H1 (cell line): ENCODE results near the gene TARS3. TPM values are rescaled to one million over a fixed set of nuclear protein-coding genes. Genes with fewer than 3 reads are reported as not detected.

Experiments used
- CTCF ChIA-PET: fragments of 300-600 bp; sonication (Branson Sonifier 250); formaldehyde crosslinking; loops from one replicate; lab custom pipeline; 2021; ENCODE audit not compliant: partially characterized antibody; lab: Charles Lee
- POLR2A ChIA-PET: fragments of 300-600 bp; sonication (Branson Sonifier 250); formaldehyde crosslinking; loops from one replicate; lab custom pipeline; 2021; ENCODE audit warnings: inconsistent platforms; ENCODE audit not compliant: partially characterized antibody; lab: Charles Lee
- DNase-seq, 2 experiments: peaks; one replicate each; pipeline versions ENCODE4 v3.0.0 to v3.0.0-alpha.2; 2010 to 2022; ENCODE audit warnings: low spot score in 2 of 2, low read depth in 1 of 2, mixed read lengths in 1 of 2
- FAIRE-seq: peaks from 2 replicates; lab custom pipeline; 2011; peaks lifted over from hg19 to GRCh38; lab: Jason Lieb, UNC
- H2AFZ ChIP-seq: 2 replicates; pipeline ENCODE4 v1.8.1; 2012; ENCODE audit warnings: low read length, inconsistent platforms
- H2AK5ac ChIP-seq: 2 replicates; pipeline ENCODE4 v1.6.1; 2013; ENCODE audit warnings: low read depth, low read length
- H2BK120ac ChIP-seq: replicated peaks from 2 replicates; pipeline ENCODE3; 2013; ENCODE audit warnings: low read depth, low read length, inconsistent platforms
- H2BK12ac ChIP-seq: 2 replicates; pipeline ENCODE4 v1.6.1; 2013; ENCODE audit warnings: low read depth, low read length
- H2BK15ac ChIP-seq: 2 replicates; pipeline ENCODE4 v1.6.1; 2013; ENCODE audit warnings: low read length
- H2BK20ac ChIP-seq: 2 replicates; pipeline ENCODE4 v1.6.1; 2013; ENCODE audit warnings: low read length
- H2BK5ac ChIP-seq: 2 replicates; pipeline ENCODE4 v1.6.1; 2013; ENCODE audit warnings: low read depth, low read length
- H3K14ac ChIP-seq: 2 replicates; pipeline ENCODE4 v1.6.1; 2013; ENCODE audit warnings: inconsistent platforms; ENCODE audit not compliant: insufficient read length
- H3K18ac ChIP-seq: 2 replicates; pipeline ENCODE4 v1.6.1; 2013; ENCODE audit warnings: low read length; ENCODE audit errors: extremely low read depth
- H3K23ac ChIP-seq: 2 replicates; pipeline ENCODE4 v1.6.1; 2013; ENCODE audit warnings: inconsistent platforms; ENCODE audit not compliant: insufficient read length
- H3K23me2 ChIP-seq: 2 replicates; pipeline ENCODE4 v1.6.1; 2013; ENCODE audit warnings: low read depth, low read length
- H3K27ac ChIP-seq: 2 replicates; pipeline ENCODE4 v1.6.1; 2011; ENCODE audit warnings: low read depth, low read length, inconsistent platforms
- H3K27me3 ChIP-seq, 4 experiments: replicated peaks in 1 of 4; 1 replicate in 1 of 4; 2 replicates in 3 of 4; pipeline versions ENCODE4 v1.6.1 to v1.8.1; 2011 to 2013; ENCODE audit warnings: low read length in 3 of 4, mild to moderate bottlenecking in 3 of 4, inconsistent platforms in 2 of 4, mixed read lengths in 2 of 4, moderate library complexity in 1 of 4; ENCODE audit not compliant: control insufficient read depth in 3 of 4, insufficient read depth in 3 of 4; ENCODE audit errors: extremely low read depth in 1 of 4
- H3K36me3 ChIP-seq, 4 experiments: 2 replicates each; pipeline versions ENCODE4 v1.6.1 to v1.8.1; 2011 to 2013; ENCODE audit warnings: mild to moderate bottlenecking in 4 of 4, low read length in 3 of 4, moderate library complexity in 2 of 4, control low read depth in 1 of 4, inconsistent platforms in 1 of 4; ENCODE audit not compliant: insufficient read depth in 4 of 4, control insufficient read depth in 2 of 4
- H3K4ac ChIP-seq: replicated peaks from 2 replicates; pipeline ENCODE3; 2013; ENCODE audit warnings: low read length, low read depth, mixed read lengths, inconsistent platforms; ENCODE audit not compliant: insufficient read length
- H3K4me1 ChIP-seq, 4 experiments: replicated peaks in 1 of 4; 1 replicate in 1 of 4; 2 replicates in 3 of 4; pipeline versions ENCODE4 v1.6.1 to v1.8.1; 2011 to 2013; ENCODE audit warnings: low read length in 3 of 4, inconsistent platforms in 2 of 4, mixed read lengths in 1 of 4; ENCODE audit not compliant: insufficient read depth in 4 of 4, control insufficient read depth in 3 of 4
- H3K4me2 ChIP-seq, 2 experiments: 2 replicates each; pipeline versions ENCODE4 v1.6.1 to v1.8.1; 2011 to 2013; ENCODE audit warnings: low read depth in 2 of 2, low read length in 2 of 2, control low read depth in 1 of 2, inconsistent platforms in 1 of 2, mild to moderate bottlenecking in 1 of 2; ENCODE audit not compliant: insufficient read depth in 1 of 2
- H3K4me3 ChIP-seq, 4 experiments: fragments of 200-600, 300-600 bp in 1 of 4; sonication (generic), shearing (Covaris generic), sonication (Bioruptor Twin) in 1 of 4; 2 replicates each; pipeline versions ENCODE4 v1.5.1 to v1.8.1; 2011 to 2016; ENCODE audit warnings: low read length in 4 of 4, low read depth in 3 of 4, control low read depth in 2 of 4, inconsistent platforms in 2 of 4, mild to moderate bottlenecking in 2 of 4, mixed read lengths in 1 of 4, moderate library complexity in 1 of 4; ENCODE audit not compliant: insufficient read depth in 2 of 4; ENCODE audit errors: extremely low read depth in 1 of 4
- H3K56ac ChIP-seq: replicated peaks from 2 replicates; pipeline ENCODE3; 2013; ENCODE audit warnings: low read depth, mild to moderate bottlenecking, mixed read lengths, low read length, inconsistent platforms; ENCODE audit not compliant: insufficient read length
- H3K79me1 ChIP-seq: 2 replicates; pipeline ENCODE4 v1.6.1; 2013; ENCODE audit warnings: low read depth, low read length, control low read depth
- H3K79me2 ChIP-seq, 2 experiments: 2 replicates each; pipeline versions ENCODE4 v1.6.1 to v1.8.1; 2012 to 2013; ENCODE audit warnings: low read length in 2 of 2, mild to moderate bottlenecking in 2 of 2, inconsistent platforms in 1 of 2; ENCODE audit not compliant: insufficient read depth in 2 of 2, control insufficient read depth in 1 of 2
- H3K9ac ChIP-seq, 4 experiments: replicated peaks in 1 of 4; 1 replicate in 1 of 4; 2 replicates in 3 of 4; pipeline versions ENCODE4 v1.6.1 to v1.8.1; 2011 to 2013; ENCODE audit warnings: low read depth in 3 of 4, low read length in 3 of 4, control low read depth in 2 of 4, mild to moderate bottlenecking in 2 of 4, moderate library complexity in 2 of 4, inconsistent platforms in 1 of 4; ENCODE audit errors: extremely low read depth in 1 of 4
- H3K9me3 ChIP-seq, 2 experiments: 2 replicates each; pipeline versions ENCODE4 v1.6.1 to v1.8.1; 2012 to 2013; ENCODE audit warnings: mild to moderate bottlenecking in 2 of 2, moderate library complexity in 2 of 2, control low read depth in 1 of 2, inconsistent platforms in 1 of 2, low read depth in 1 of 2, low read length in 1 of 2, mixed read lengths in 1 of 2; ENCODE audit not compliant: insufficient read depth in 2 of 2
- H4K20me1 ChIP-seq, 2 experiments: replicated peaks in 1 of 2; 2 replicates each; pipeline versions ENCODE3 to v1.8.1; 2011 to 2013; ENCODE audit warnings: inconsistent platforms in 2 of 2, low read length in 2 of 2, mild to moderate bottlenecking in 1 of 2; ENCODE audit not compliant: insufficient read depth in 2 of 2, control insufficient read depth in 1 of 2
- H4K5ac ChIP-seq: 2 replicates; pipeline ENCODE4 v1.6.1; 2013; ENCODE audit warnings: low read length, low read depth, mixed read lengths, inconsistent platforms; ENCODE audit not compliant: insufficient read length
- H4K8ac ChIP-seq: 2 replicates; pipeline ENCODE4 v1.8.0; 2013; ENCODE audit warnings: mild to moderate bottlenecking, moderate library complexity, low read length, inconsistent platforms; ENCODE audit not compliant: insufficient read depth; ENCODE audit errors: extremely low read depth
- H4K91ac ChIP-seq: replicated peaks from 2 replicates; pipeline ENCODE3; 2013; ENCODE audit warnings: low read length, mixed read lengths, inconsistent platforms; ENCODE audit not compliant: insufficient read length
- CBX8 ChIP-seq: fragments of 300-800, 300-1000 bp; sonication (generic); IDR thresholded peaks from 2 replicates; pipeline ENCODE4 v1.7.1; 2016; ENCODE audit warnings: low read depth, low read length, borderline replicate concordance
- CHD1 ChIP-seq: IDR thresholded peaks from 2 replicates; pipeline ENCODE4 v1.6.1; 2012; ENCODE audit warnings: low read depth, low read length, improper control_type of control experiment
- CREB1 ChIP-seq: IDR thresholded peaks from 2 replicates; pipeline ENCODE4 v1.6.1; 2012; ENCODE audit warnings: inconsistent platforms
- FOSL1 ChIP-seq: IDR thresholded peaks from 2 replicates; pipeline ENCODE4 v1.6.1; 2011; ENCODE audit warnings: mild to moderate bottlenecking, low read depth, low read length, moderate library complexity; ENCODE audit not compliant: insufficient read depth
- KDM4A ChIP-seq: IDR thresholded peaks from one replicate; pipeline ENCODE4 v1.7.1; 2012; ENCODE audit warnings: low read depth, mild to moderate bottlenecking, moderate library complexity, low read length, inconsistent platforms; ENCODE audit not compliant: severe bottlenecking
- NANOG ChIP-seq: IDR thresholded peaks from 2 replicates; pipeline ENCODE4 v1.6.1; 2011; ENCODE audit warnings: low read length, low read depth, mild to moderate bottlenecking, inconsistent platforms; ENCODE audit not compliant: insufficient read depth, poor library complexity, severe bottlenecking
- POLR2A ChIP-seq, 2 experiments: IDR thresholded peaks; 1 replicate in 1 of 2; 2 replicates in 1 of 2; pipeline ENCODE4 v1.6.1; 2011; ENCODE audit warnings: low read depth in 2 of 2, low read length in 2 of 2, mild to moderate bottlenecking in 2 of 2; ENCODE audit errors: control extremely low read depth in 1 of 2
- RXRA ChIP-seq: IDR thresholded peaks from 2 replicates; pipeline ENCODE4 v1.6.1; 2011; ENCODE audit warnings: low read depth, mild to moderate bottlenecking, low read length, moderate library complexity; ENCODE audit not compliant: insufficient read depth
- SP1 ChIP-seq: IDR thresholded peaks from 2 replicates; pipeline ENCODE4 v1.6.1; 2011; ENCODE audit warnings: low read depth, low read length
- SRF ChIP-seq: IDR thresholded peaks from 2 replicates; pipeline ENCODE4 v1.6.1; 2011; ENCODE audit warnings: mild to moderate bottlenecking, low read depth, low read length, moderate library complexity
- SUZ12 ChIP-seq: fragments of 200-600 bp; sonication (generic); IDR thresholded peaks from 2 replicates; pipeline ENCODE4 v1.6.1; 2012; ENCODE audit warnings: mild to moderate bottlenecking, inconsistent platforms, low read length, moderate library complexity, mixed read lengths
- TAF1 ChIP-seq: IDR thresholded peaks from 2 replicates; pipeline ENCODE4 v1.6.1; 2011; ENCODE audit warnings: mild to moderate bottlenecking, low read depth, low read length
- TBP ChIP-seq: IDR thresholded peaks from 2 replicates; pipeline ENCODE4 v1.6.1; 2011; ENCODE audit warnings: low read depth, low read length, improper control_type of control experiment
- WGBS, 2 experiments: shearing (Covaris generic) in 1 of 2; methylation state at CpG; one replicate each; pipeline versions ENCODE4 v1.1.6 to v1.1.7; 2013 to 2015; ENCODE audit warnings: low lambda C conversion rate in 2 of 2, mixed read lengths in 2 of 2, inconsistent platforms in 1 of 2, low coverage in 1 of 2, missing lambda C conversion rate in 1 of 2; ENCODE audit not compliant: insufficient replicate concordance in 2 of 2, insufficient coverage in 1 of 2, insufficient read length in 1 of 2; ENCODE audit errors: extremely low coverage in 1 of 2, missing lambda C conversion rate in 1 of 2; 5-methylcytosine and 5-hydroxymethylcytosine counted together
- polyA plus RNA-seq, 7 experiments: library from polyadenylated mRNA; depleted of rRNA in 3 of 7; stranded (reverse) in 5 of 7; unstranded in 2 of 7; fragments of >200 nt in 5 of 7; fragments of 200-250 nt in 2 of 7; gene quantifications; 1 replicate in 5 of 7; 2 replicates in 1 of 7; 4 replicates in 1 of 7; pipeline versions ENCODE4 v1.2.1 to v1.2.3, GENCODE V29; 2011 to 2013; ENCODE audit warnings: missing spikeins in 2 of 7, mixed read lengths in 2 of 7
- total RNA-seq: library from RNA; stranded (reverse); fragmentation: NEBNext Ultra II Directional; extraction: Animal tissue kit (Norgen Biotek cat#: 25700); gene quantifications from 2 replicates; pipeline ENCODE4 v1.2.1, GENCODE V29; 2021
- TF ChIP-seq, protein P1 (sequence below): IDR thresholded peaks from 2 replicates; pipeline ENCODE4 v1.6.1; 2012; ENCODE audit warnings: low read length, inconsistent platforms

The TARS3 gene
- total and polyA plus RNA-seq, 2 of the 8 experiments (the other 6 are each of a cell fraction or from before 2014, with no cell fraction given), result 2.1 to 13.9 TPM

DNA sequence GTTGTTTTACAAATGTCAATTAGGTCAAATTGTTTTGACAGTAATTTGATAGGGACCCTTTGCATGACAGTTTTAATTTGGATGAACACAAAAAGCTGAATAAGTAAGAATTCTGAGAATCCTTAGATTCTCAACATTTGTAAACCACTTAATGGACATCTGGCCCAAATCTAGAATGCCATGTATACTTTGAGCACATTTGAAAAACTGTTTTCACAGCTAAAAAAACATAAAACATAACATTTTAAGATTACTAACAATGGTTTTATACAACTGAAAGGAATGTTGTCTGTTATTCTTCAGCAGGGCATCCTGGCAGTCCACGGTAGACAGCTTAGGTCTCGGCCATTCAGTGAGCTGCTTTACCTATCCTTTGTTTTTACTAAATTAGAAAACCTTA is 37.6 kb downstream of the TARS3 start:
- H3K79me2 ChIP-seq, result no peaks in the 10 kb centered on the region
- CTCF ChIA-PET, result interaction anchor here (0.9 to 1.7 kb wide), 3 partner anchors 10 to 32 kb away, joined by 3 to 8 read pairs (median 3); no protein-coding TSS in a partner anchor
- 97% methylated on average over 2 of the region's 2 CpGs; no CpG with 5 or more reads in 1 of the 2 experiments for WGBS, 2 experiments
- H4K8ac ChIP-seq, result no peak overlapping the region
- H2AK5ac ChIP-seq, result no peak overlapping the region
- no peak overlapping the region for H2BK120ac ChIP-seq
- no peaks in the 10 kb centered on the region for H3K27me3 ChIP-seq
- H4K20me1 ChIP-seq, result no peaks in the 10 kb centered on the region
- H4K91ac ChIP-seq, result no peak overlapping the region
- no peaks in the 10 kb centered on the region for H3K4me1 ChIP-seq
- POLR2A ChIA-PET, result no interaction called here
- H3K9me3 ChIP-seq, result no peaks in the 10 kb centered on the region
- H3K4me3 ChIP-seq, result no peak overlapping the region
- H2BK12ac ChIP-seq, result no peak overlapping the region
- H3K4ac ChIP-seq, result no peak overlapping the region
- no peaks in the 10 kb centered on the region; a peak in 3 of 8 replicates for H3K36me3 ChIP-seq
- no peak overlapping the region for H3K18ac ChIP-seq
- no peak overlapping the region for H3K27ac ChIP-seq
- no peak overlapping the region for H3K9ac ChIP-seq
- H3K23me2 ChIP-seq, result no peaks in the 10 kb centered on the region
- no peak overlapping the region for H2AFZ ChIP-seq
- no peak for DNase-seq
- H3K23ac ChIP-seq, result no peak overlapping the region
- no peak overlapping the region for H3K56ac ChIP-seq
- TF ChIP-seq CREB1 (no peak), NANOG (no peak), TBP (no peak), POLR2A (IDR thresholded peaks at IDR 0.05; ENCODE audit: control extremely low read depth in 1 of 2, low read depth in 2 of 2, low read length in 2 of 2) (no peak), KDM4A (no peak), CHD1 (no peak), FOSL1 (no peak), SP1 (no peak), SUZ12 (no peak), SRF (no peak), TAF1 (no peak), CBX8 (no peak), RXRA (no peak)
- TF ChIP-seq, protein P1, sequence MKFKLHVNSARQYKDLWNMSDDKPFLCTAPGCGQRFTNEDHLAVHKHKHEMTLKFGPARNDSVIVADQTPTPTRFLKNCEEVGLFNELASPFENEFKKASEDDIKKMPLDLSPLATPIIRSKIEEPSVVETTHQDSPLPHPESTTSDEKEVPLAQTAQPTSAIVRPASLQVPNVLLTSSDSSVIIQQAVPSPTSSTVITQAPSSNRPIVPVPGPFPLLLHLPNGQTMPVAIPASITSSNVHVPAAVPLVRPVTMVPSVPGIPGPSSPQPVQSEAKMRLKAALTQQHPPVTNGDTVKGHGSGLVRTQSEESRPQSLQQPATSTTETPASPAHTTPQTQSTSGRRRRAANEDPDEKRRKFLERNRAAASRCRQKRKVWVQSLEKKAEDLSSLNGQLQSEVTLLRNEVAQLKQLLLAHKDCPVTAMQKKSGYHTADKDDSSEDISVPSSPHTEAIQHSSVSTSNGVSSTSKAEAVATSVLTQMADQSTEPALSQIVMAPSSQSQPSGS, result no peak
- no peak overlapping the region for H4K5ac ChIP-seq
- no peaks in the 10 kb centered on the region for H3K79me1 ChIP-seq
- H2BK20ac ChIP-seq, result no peak overlapping the region
- no peak overlapping the region for H2BK5ac ChIP-seq
- no peak overlapping the region for H3K14ac ChIP-seq
- no peak overlapping the region for H2BK15ac ChIP-seq
- H3K4me2 ChIP-seq, result no peak overlapping the region
- no peak for FAIRE-seq
